DMS53 (cell line): Measurements from ENCODE around the gene GCSAM.
A peak's percentile ranks its signal among the peaks of the same experiment; 100 is the strongest.

Experiments
- DNase-seq: peaks from one replicate; lab custom pipeline; 2025; lab: John Stamatoyannopoulos, UW

Gene GCSAM

DNA sequence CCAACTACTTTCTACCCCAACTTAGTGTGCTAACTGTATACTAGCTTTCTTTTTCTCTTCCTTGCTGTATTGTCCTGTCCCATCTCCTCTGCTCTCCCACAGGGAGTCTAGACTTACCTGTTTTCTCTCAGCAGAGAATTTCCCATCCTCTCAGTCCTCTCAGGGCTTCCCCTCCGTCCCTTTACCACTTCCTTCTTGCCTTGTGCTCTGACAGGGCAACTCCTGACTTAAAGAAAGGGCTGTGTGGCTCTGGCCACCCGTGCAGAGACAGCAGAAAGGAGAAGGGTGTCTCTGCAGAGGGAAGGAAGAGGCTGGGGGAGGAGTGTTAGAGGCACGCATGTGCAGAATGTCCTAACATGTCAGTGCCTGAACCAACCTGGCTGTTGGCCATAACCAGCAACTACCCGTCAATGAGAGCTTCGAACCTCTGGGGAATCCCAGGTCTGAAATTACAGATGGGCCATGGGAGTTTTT, at the start of gene GCSAM:
GCSAM (minus strand) TSS at position 274 of the 474 bp plus-strand sequence; CDS start at position 146, 128 bp downstream.
- no peak for DNase-seq

DNA sequence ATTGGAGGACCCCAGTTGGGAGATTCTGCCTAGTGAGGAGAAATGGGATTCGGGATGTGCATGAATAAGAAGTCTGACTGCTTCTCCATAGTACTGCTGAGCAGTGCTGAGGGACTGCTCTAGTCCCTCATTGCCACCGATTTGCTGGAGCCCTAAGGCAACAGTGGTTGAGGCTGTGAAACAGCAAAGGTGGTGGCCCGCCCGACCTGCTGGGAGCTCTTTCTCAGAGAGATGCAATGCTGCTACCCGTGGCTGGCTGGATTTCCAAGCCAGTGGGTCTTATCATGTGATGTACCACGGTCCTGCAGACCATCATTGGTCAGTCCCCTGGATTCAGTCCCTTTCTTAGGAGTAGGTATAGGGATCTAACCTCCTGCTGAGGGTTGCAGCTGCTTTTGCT, 42.6 kb upstream of the GCSAM start:
- no peak for DNase-seq

GRCh38 chr3:112175037-112175436, 42.0 kb upstream of the GCSAM start:
- DNase-seq = no peak

DNA sequence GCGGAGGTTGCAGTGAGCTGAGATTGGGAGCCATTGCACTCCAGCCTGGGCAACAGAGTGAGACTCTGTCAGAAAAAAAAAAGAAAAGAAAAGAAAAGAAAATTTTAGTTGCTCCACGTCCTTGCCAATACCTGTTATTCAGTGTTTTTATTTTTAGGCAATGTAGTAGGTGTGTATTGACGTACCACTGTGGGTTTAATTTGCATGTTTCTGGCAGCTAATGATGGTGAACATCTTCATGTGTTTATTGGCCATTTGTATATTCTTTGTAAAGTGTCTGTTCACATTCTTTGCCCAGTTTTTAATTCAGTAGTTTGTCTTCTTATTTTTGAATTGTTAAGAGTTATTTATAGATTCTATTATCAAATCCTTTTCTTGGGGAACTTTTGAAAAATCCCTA, 38.1 kb upstream of the GCSAM start:
- DNase-seq = no peak

GRCh38 chr3:112170046-112170445, 37.0 kb upstream of the GCSAM start:
- no peak for DNase-seq

GRCh38 chr3:112167758-112168157, 34.7 kb upstream of the GCSAM start:
- no peak for DNase-seq

GRCh38 chr3:112149136-112149535, 16.1 kb upstream of the GCSAM start:
- no peak for DNase-seq

DNA sequence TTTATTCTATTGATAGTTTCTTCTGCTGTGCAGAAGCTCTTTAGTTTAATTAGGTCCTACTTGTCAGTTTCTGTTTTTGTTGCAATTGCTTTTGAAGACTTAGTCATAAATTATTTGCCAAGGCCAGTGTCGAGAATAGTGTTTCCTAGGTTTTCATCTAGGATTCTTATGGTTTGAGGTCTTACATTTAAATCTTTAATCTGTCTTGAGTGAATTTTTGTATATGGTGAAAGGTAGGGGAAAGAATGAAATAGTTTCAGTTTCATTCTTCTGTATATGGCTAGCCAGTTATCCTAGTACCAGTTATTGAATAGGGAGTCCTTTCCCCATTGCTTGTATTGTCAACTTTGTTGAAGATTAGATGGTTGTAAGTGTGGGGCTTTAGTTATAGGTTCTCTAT, 10.6 kb upstream of the GCSAM start:
- DNase-seq = no peak

DNA sequence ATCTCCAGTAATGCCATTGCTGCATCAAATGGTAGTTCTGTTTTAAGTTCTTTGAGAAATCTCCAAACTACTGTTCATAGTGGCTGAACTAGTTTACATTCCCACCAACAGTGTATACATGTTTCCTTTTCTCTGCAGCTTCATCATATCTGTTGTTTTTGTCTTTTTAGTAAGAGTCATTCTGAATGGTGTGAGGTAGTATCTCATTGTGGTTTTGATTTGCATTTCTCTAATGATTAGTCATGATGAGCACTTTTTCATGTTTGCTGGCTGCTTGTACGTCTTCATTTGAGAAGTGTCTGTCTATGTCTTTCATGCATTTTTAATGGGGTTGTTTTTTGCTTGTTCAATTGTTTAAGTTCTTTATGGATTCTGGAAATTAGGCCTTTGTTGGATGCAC, 10.2 kb upstream of the GCSAM start:
- DNase-seq = no peak

- no peak for DNase-seq
Measured at GRCh38 chr3:112141293-112141692, 8.2 kb upstream of the GCSAM start.

- no peak for DNase-seq
Measured at GRCh38 chr3:112140584-112140983, 7.5 kb upstream of the GCSAM start.

- DNase-seq = no peak
Measured at GRCh38 chr3:112138219-112138969, 5.3 kb upstream of the GCSAM start.

- DNase-seq = no peak
Measured at GRCh38 chr3:112137781-112138180, 4.7 kb upstream of the GCSAM start.

GRCh38 chr3:112136959-112137693, 4.1 kb upstream of the GCSAM start:
- DNase-seq = peak; percentile 65

GRCh38 chr3:112136046-112136445, 3.0 kb upstream of the GCSAM start:
- DNase-seq = no peak

GRCh38 chr3:112134335-112135124, 1.5 kb upstream of the GCSAM start:
- peak; percentile 2 for DNase-seq

- no peak for DNase-seq
Measured at GRCh38 chr3:112133626-112134334, 732 bp upstream of the GCSAM start.

- DNase-seq = no peak
Measured at GRCh38 chr3:112132554-112132953, 494 bp downstream of the GCSAM start.

DNA sequence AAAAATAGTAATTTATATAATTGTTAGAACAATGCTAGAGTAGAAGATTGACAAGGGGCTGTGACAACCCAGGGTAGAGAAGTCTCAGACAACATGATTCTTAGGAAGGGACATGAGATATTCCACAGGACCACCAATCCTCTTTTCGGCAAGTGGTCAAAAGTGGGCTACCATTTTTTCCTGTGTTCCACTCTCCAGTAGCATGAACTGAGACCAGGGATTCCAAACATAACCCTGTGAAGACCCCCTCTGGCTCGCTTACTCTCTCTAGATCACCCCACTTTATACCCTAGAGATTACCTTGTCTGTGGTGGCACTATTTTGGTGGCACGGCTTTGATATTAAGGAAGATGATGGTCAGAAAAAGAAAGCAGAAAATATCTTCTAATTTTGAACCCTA, 960 bp downstream of the GCSAM start:
- no peak for DNase-seq

DNA sequence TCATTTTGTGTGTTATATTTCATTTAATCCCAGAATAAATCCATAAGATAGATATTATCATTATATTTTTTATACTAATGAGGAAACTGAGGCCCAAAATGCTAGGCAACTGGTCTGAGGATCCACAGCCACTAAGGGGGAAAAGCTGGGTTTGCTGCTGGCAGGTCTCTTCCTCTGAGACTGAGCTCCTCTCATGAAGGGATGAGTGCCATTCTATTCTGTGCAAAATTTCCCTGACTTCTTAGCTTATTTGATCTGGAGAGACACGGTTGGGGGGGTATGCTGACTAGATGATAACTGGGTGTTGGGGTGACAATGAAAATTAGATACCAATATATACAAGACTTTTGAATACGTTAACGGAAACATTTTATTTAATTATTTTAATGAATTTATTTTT, 1.9 kb downstream of the GCSAM start:
- DNase-seq = no peak

GRCh38 chr3:112130638-112130993, 2.4 kb downstream of the GCSAM start:
- no peak for DNase-seq
